GM13976 (cell line): ENCODE results near the gene VAMP7.

Experiments
- DNase-seq: peaks from one replicate; pipeline ENCODE4 v3.0.0; 2012; ENCODE audit warnings: low spot score
- CTCF ChIP-seq: IDR thresholded peaks from 2 replicates; pipeline ENCODE4 v1.5.1; 2012; ENCODE audit warnings: borderline replicate concordance, mild to moderate bottlenecking; ENCODE audit not compliant: insufficient read depth; ENCODE audit errors: extremely low read depth, missing control alignments, control extremely low read depth
- in situ Hi-C: fragments of 300-500 bp; cut with MboI; formaldehyde crosslinking; loops from one replicate; pipeline ENCODE4 v1.12.0; 2022; ENCODE audit warnings: low sequenced_read_pairs, mixed read lengths, inconsistent platforms; ENCODE audit not compliant: unreplicated experiment

VAMP7 gene

GRCh38 chrX:155870958-155871357 is 10.2 kb upstream of the VAMP7 start:
- TF ChIP-seq CTCF, result no peak
- in situ Hi-C loops, result no loop called here
- DNase-seq, result no peak

- in situ Hi-C loops, result no loop called here
- DNase-seq, result no peak
These were observed 9.2 kb upstream of the VAMP7 start for GRCh38 chrX:155871934-155872333.

GRCh38 chrX:155873188-155873587 is 8.0 kb upstream of the VAMP7 start:
- in situ Hi-C loops, result no loop called here
- TF ChIP-seq CTCF, result no peak
- no peak for DNase-seq

More at GRCh38 chrX:155871934-155872333, 9.2 kb upstream of the VAMP7 start:
- no peak for TF ChIP-seq CTCF

- TF ChIP-seq CTCF, result no peak
- DNase-seq, result no peak
- in situ Hi-C loops, result no loop called here
These were observed 6.4 kb upstream of the VAMP7 start for GRCh38 chrX:155874571-155875244.

- in situ Hi-C loops, result no loop called here
- TF ChIP-seq CTCF, result no peak
- peak; percentile 34 for DNase-seq
These were observed 4.4 kb upstream of the VAMP7 start for GRCh38 chrX:155876704-155877103.

GRCh38 chrX:155877288-155877687 is 3.9 kb upstream of the VAMP7 start:
- TF ChIP-seq CTCF, result no peak
- DNase-seq, result no peak
- in situ Hi-C loops, result no loop called here
